Measurements from ENCODE around the gene DDX25. TPM values are rescaled to one million over a fixed set of nuclear protein-coding genes. Genes with fewer than 3 reads are reported as not detected.
A peak's percentile ranks its signal among the peaks of the same experiment; 100 is the strongest.

The DDX25 gene
- total RNA-seq, 2 experiments from 2014 or later, result 0.43 to 0.54 TPM

- ATAC-seq, result no peak
- ChIA-PET POLR2A (no interaction called here), CTCF (interaction anchor here (0.7 to 2.9 kb wide), 3 partner anchors 62 to 255 kb away, joined by 4 to 14 read pairs (median 4); no protein-coding TSS in a partner anchor)
- Mint-ChIP-seq H3K4me1 (ENCODE audit: low read depth) (peaks cover 7% of the 10 kb centered on the region), H3K27me3 (no peaks in the 10 kb centered on the region), H3K36me3 (ENCODE audit: low read depth) (no peaks in the 10 kb centered on the region), H3K27ac (no peak overlapping the region), H3K9me3 (no peaks in the 10 kb centered on the region), H3K4me3 (no peak overlapping the region)
- DNase-seq, result no peak
- intact Hi-C loops (cut with micrococcal nuclease), result no loop called here
- TF ChIP-seq CTCF (IDR thresholded peaks at IDR 0.05), result no peak
Observed at GRCh38 chr11:125940145-125940544, 35.8 kb downstream of the DDX25 start.

- H3K4me1 Mint-ChIP-seq (ENCODE audit: low read depth), result peaks cover 7% of the 10 kb centered on the region
- H3K27me3 Mint-ChIP-seq, result no peaks in the 10 kb centered on the region
- TF ChIP-seq CTCF (IDR thresholded peaks at IDR 0.05), result no peak
- ATAC-seq (no peak), DNase-seq (no peak)
- H3K9me3 Mint-ChIP-seq, result no peaks in the 10 kb centered on the region
- no peaks in the 10 kb centered on the region for H3K36me3 Mint-ChIP-seq (ENCODE audit: low read depth)
- no peak overlapping the region for H3K27ac Mint-ChIP-seq
- POLR2A ChIA-PET, result no interaction called here
- CTCF ChIA-PET, result interaction anchor here (1.0 to 4.1 kb wide), 9 partner anchors 9 to 268 kb away, joined by 3 to 30 read pairs (median 4); no protein-coding TSS in a partner anchor
- no peak overlapping the region for H3K4me3 Mint-ChIP-seq
- intact Hi-C loops (cut with micrococcal nuclease), result no loop called here
Observed at GRCh38 chr11:125941267-125941618, 36.9 kb downstream of the DDX25 start.

GRCh38 chr11:125941619-125942611 is 37.6 kb downstream of the DDX25 start:
- DNase-seq, result peak; percentile 73
- Mint-ChIP-seq H3K27ac (no peak overlapping the region), H3K27me3 (no peaks in the 10 kb centered on the region), H3K4me1 (ENCODE audit: low read depth) (peaks cover 7% of the 10 kb centered on the region), H3K4me3 (no peak overlapping the region), H3K9me3 (no peaks in the 10 kb centered on the region), H3K36me3 (ENCODE audit: low read depth) (no peaks in the 10 kb centered on the region)
- ChIA-PET POLR2A (no interaction called here), CTCF (interaction anchor here (0.6 to 4.1 kb wide), 17 partner anchors 9 to 268 kb away, joined by 3 to 30 read pairs (median 4); no protein-coding TSS in a partner anchor)
- peak; percentile 72 for TF ChIP-seq CTCF (IDR thresholded peaks at IDR 0.05)
- ATAC-seq, result peak; percentile 89
- intact Hi-C loops (cut with micrococcal nuclease), result no loop called here

GRCh38 chr11:125942771-125943428 is 38.6 kb downstream of the DDX25 start:
- DNase-seq, result no peak
- POLR2A ChIA-PET, result no interaction called here
- H3K4me3 Mint-ChIP-seq, result no peak overlapping the region
- no peak for ATAC-seq
- intact Hi-C loops (cut with micrococcal nuclease), result no loop called here
- TF ChIP-seq CTCF (IDR thresholded peaks at IDR 0.05), result no peak
- peaks cover 7% of the 10 kb centered on the region for H3K4me1 Mint-ChIP-seq (ENCODE audit: low read depth)
- H3K27me3 Mint-ChIP-seq, result peaks cover 2% of the 10 kb centered on the region
- no peak overlapping the region for H3K27ac Mint-ChIP-seq
- H3K36me3 Mint-ChIP-seq (ENCODE audit: low read depth), result no peaks in the 10 kb centered on the region
- CTCF ChIA-PET, result interaction anchor here (0.6 to 4.1 kb wide), 11 partner anchors 8 to 260 kb away, joined by 3 to 30 read pairs (median 3); no protein-coding TSS in a partner anchor
- H3K9me3 Mint-ChIP-seq, result no peaks in the 10 kb centered on the region
